Middle frontal gyrus (tissue), 1 donor: ENCODE results near the gene CANT1.
A peak's percentile ranks its signal among the peaks of the same experiment; 100 is the strongest.
"Not testable (repeated sequence)": the region's sequence is repeated elsewhere in the genome, so short reads cannot be mapped to it uniquely, and the experiment has no call there.

ENCODE experiments used
- DNase-seq: peaks from one replicate; pipeline ENCODE4 v3.0.0-alpha.2; 2015; ENCODE audit warnings: low spot score; ENCODE audit errors: extremely low spot score

The CANT1 gene

DNA sequence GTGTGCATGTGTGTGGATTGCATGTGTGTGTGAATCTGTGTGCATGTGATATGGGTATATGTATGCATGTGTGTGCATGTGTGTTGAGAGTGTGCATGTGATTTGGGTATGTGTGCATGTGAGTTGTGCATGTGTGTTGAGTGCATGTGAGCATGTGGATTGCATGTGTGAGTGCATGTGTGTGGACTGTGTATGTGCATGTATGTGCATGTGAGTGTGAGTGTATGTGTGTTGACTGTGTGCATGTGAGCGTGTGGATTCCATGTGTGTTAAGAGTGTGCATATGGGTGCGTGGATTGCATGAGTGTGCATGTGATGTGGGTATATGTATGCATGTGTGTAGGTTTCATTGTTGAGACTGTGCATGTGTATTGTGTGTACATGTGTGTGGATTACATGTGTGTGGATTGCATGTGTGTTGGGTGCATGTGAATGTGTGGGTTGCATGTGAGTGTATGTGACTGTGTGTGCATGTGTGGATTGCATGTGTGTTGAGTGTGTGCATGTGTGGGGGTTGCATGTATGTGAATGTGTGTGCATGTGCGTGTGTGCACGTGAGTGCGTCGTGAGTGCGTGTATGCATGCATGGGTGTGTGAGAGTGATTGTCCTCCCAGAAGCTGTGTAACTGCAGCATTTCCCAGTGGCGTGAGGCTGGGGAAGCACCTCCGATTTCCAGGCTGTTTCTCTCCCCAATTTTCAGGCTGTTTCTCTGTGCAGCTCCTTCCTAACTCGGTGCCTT, 33.8 kb upstream of the CANT1 start:
- DNase-seq, result no peak

DNA sequence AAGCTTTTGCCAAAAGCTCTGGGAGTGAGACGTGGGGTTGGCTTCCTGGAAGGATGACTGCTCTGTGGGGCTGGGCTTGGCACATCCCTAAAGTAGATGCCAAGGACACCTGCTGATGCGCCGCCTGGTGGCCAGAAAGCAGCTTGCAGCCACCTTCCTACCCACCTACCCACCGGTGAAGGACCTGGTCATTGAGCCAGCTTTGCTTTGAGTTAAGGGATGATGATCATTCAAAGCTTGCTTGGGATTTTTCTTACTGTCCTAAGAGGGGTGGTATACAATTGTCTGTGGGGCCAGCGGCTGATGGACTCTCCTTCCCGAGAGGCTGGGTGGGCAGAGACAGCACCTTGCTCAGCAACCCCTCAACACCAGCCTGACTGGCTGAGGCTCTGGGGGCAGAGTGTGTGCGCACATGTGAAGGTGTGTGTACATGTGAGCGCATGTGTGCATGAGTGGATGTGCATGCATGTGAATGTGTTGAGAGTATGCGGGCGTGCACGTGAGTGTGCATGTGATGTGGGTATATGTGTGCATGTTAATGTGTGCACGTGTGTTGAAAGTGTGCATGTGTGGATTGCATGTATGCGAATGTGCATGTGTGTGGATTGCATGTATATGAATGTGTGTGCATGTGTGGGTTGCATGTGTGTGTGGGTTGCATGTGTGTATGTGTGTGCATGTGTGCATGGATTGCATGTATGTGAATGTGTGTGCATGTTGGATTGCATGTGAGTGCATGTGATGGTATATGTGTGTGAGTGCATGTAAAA, 33.0 kb upstream of the CANT1 start:
- no peak for DNase-seq

DNA sequence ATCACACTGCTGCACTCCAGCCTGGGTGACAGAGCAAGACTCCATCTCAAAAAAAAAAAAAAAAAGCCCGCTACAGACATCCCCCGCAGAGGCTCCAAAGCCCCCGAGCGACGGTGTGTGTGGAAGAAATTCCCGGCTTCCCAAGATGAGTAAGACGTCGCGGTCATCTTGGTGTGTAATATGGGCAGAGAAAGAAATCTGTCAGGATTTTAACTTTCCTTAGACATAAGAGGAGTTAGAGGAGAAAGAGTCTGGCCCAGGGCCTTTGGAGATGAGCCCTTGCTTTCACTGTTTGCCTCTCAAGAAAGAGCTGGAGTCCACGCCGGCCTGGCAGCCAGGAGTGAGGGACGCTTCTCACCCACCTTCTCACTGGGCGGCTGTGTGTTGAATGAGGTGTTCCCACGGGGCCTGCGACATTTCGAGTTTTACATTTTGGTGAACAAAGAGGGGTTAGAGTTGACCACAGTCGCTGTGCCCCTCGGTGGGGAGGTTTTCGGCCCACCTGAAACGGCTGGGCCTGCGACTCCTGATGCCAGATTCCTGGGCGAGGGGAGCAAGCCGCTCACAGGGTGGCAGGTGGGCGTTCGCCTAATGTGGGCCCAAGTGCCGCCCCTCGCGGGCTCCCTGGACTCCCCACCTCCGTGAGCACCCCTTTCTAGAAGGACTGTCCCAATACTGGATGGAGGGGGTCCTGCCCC, 32.3 kb upstream of the CANT1 start:
- no peak for DNase-seq

DNA sequence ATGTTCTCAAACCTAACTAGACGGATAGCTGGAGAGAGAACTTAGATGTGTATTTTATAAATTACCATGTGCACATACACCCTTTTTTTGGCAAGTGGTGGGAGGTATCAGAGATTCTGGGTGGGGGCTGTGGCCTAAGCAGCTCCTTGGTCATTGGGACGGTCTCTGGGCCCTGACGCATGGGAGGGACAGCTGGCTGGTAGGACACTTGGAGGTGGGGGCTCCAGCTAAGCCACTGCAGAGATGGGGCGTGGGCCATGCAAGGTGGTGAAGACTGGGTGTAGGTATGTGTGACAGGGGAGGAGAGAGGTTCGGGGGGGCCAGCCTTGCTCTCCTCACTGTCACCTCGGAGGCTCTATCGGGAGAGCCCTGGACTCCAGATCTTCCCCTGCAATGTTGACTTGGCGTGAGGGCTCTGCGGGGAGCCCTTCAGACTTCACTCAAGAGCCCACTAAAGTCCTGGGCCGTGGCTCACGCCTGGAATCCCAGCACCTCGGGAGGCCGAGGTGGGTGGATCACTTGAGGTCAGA, 31.5 kb upstream of the CANT1 start:
- no peak for DNase-seq

DNA sequence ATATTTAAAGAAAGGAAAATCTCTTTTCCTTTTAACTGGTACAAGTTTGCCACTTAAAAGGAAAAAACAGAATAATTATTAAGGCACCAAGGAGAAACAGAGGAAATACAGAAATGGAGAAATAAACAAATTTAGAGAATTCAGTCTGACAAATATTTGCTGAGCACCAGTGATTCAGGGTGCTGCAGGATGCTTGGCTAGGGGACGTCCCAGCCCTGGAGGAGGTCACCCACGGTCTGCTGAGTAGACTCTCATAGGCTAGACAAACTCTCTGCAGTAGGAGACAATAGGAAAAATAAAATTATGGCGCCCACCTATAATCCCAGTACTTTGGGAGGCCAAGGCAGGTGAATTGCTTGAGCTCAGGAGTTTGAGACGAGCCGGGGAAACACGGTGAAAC, 30.3 kb upstream of the CANT1 start:
- DNase-seq, result no peak

DNA sequence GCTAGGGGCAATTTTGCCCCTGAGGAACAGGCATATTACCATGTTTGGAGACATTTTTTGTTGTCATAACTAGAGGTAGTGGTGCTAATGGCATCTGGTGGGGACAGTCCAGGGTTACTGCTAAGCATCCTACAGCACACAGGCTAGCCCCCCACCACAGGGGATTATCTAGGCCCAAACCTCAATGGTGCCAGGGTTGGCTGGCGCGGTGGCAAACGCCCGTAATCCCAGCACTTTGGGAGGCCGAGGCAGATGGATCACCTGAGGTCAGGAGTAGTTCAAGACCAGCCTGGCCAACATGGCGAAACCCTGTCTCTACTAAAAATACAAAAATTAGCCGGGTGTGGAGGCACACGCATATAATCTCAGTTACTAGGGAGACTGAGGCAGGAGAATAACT, 29.6 kb upstream of the CANT1 start:
- DNase-seq, result no peak

DNA sequence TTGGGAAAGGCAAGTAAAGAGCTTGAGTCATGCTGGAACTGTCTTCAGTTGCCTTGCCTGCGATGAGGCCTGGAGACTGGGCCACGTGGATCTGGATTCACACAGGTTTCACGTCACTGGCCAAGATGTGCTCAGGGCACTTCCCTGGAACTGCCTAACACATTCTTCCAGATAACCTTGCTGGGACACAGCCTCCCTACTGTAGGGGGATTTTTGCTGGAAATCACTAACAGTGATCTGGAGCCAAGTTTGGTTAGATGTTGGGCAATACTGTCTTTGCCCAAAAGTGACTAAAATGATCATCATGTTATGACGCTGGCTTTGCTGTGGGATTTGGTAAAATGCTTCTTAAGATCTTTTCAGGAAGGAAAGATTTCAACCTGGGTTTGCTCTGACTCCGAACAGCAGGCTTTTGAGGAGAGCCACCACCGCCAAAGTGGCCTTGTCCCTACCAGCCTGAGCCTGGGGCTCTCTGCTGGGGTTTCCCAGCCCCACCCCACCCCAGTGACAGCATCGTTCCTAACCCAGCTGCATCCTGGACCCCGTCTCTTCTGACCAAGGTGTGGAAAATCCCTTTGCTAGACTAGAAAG, 29.1 kb upstream of the CANT1 start:
- DNase-seq, result no peak

DNA sequence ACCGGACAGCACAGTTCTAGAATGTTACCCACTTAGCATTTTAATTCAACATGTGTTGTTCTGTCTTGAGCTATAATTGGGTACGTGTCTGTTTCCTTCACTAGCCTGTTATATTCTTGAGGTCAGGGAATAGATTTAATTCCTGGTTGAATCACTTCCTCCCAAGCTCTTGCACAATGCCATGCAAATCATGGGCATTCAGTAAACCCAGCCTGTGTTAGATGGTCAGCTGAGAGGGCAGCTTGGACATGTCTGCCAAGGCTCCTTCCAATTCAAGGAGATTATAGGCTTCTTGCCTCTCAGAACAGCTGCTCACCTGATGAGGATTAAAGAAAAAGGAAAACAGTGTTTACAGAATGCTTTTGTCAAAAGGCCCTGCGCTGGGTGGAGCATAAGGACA, 27.0 kb upstream of the CANT1 start:
- no peak for DNase-seq

DNA sequence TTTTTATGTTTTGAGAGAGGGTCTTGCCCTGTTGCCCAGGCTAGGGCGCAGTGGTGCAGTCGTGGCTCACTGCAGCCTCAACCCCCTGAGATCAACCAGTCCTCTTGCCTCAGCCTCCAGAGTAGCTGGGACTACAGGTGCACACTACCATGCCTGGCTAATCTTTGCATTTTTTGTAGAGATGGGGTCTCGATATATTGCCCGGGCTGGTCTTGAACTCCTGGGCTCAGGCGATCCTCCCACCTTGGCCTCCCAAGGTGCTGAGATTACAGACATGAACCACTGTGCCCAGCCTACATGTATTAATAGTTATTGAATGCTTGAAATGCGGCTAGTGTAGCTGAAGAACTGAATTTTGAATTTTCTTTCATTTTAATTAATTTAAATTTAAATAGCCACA, 26.6 kb upstream of the CANT1 start:
- no peak for DNase-seq

DNA sequence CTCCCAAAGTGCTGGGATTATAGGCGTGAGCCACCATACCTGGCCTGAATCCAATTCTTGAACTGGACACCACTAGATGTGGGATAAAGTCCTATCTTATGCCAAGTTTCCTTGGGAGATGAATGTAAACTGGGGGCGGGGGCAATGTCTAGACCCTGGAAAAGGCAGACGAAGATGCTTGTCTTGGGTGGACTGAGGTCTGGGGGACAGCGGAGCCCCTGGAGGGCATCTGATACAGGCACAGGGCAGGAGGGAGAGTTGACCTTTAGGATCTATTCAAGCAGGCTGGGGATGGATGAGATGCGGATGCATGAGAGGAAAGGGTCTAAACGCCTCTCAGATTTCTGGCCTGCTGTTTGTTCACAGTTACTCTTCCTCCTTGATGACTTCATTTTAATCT, 26.1 kb upstream of the CANT1 start:
- no peak for DNase-seq

DNA sequence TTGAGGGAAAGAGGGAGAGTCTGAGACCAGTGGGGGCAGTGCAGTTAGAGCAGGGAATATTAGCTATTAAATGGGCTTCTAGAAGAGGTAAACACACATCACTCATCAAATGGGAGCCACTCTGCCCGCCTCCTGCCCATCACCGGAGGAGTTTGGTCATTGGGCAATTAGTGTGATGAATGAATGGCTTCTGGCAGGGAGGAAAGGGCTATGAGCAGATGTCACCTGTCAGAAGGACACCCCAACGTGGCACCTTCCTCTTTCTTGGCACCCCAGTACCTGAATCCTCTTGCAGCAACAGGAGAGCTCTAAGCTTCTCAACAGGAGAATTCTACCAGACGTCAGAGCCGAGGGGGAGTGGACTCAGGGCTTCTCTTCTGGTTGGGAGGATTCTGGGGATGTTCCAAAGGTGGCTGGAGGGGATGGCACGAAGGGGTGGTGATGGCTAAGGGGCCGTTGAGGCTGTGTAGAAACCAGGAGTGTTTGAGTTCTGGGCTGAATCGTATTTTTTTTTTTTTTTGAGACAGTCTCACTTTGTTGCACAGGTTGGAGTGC, 25.4 kb upstream of the CANT1 start:
- DNase-seq, result no peak

DNA sequence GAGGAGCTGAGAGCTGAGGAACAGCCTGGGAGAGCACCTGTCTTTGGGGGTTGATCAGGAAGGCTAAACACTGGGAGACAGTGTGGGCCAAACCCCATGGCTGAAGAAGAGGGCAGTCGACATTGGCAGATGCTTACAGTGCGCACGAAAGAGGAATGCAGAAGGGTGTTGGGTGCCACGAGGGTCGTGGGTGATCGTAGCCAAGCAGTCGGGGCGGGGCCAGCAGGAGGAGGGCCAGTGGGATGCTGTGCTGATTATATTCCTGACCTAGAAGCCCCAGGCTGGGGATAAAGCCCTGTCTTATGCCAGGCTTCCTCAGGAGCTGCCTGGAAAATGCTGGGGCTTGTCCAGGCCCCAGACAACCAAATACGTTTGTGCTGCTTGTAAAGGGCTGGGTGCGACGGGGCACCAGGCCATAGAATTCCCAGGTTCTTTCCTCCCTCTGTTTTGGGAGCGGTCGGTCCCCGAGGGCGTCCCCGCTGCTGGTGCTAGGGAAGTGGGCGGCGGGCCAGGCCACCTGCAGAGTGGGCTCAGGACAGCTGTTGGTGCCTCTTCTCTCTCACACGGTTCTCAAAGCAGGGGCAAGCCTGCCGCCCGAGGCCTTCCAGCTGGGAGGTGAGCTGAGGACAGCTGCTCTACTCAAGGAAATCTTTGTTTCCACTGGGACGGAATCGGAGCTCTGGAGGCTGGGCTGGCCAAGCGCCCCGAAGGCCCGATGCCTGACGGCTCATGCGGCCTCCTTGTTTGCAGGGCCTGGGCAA, 24.4 kb upstream of the CANT1 start:
- DNase-seq, result peak; percentile 37

DNA sequence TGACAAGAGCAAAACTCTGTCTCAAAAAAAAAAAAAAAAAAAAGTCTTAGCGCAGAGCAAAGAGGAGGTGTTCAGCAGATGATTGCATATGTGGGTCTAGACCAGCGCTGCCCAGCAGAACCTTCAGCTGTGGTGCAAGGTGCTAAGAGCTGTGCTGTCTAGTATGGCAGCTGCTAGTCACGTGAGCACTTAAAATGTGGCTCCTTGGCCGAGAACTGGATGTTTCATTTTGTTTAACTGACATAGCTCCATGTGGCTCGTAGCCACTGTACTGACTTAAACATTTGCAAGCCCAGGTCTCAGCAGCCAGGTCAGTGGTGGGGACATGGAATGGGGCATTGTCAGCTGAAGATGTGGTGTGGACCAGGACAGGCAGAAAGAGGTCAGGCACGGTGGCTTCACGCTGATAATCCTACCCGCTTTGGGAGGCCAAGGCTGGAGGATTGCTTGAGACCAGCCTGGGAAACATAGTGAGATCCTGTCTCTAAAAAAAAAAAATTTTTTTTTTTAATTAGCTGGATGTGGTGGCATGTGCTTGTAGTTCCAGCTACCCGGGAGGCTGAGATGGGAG, 23.6 kb upstream of the CANT1 start:
- no peak for DNase-seq

DNA sequence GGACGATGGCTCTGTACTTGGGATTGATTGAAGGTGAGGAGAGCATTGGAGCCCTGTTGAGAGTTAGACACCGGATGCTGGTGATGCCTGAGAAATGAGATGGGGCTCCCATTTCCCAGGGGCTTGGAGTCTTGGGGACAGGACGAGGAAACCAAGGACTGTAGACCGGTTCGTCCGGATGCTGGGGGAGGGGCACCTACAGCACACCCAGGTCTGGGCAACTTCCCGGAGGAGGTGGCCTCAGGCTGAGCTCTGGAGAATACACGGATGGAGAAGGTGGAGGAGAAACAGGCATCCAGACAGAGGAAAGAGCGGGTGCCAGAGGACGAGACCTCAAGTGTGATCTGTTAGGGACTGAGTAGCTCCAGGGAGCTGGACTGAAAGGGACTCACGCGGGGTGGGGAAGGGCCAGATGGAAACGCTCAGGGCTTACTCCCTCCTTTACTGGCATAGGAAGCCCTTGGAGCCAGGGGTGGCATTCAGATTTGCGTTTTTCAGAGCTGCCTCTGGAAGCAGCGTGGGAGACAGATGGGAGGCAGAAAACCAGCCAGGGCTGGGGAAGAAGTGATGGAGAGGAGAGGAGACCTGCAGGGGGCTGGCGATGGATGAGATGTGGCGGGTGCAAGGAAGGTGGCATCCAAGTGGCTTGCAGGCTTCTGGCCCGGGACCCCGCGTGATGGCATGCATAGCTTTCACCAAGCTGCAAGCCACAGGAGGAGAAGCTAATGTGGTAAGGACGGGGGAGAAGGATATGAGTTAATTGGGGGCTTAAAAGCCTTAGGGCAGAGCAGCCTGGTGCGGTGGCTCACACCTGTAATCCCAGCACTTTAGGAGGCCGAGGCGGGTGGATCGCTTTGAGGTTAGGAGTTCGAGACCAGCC, 22.7 kb upstream of the CANT1 start:
- no peak for DNase-seq

DNA sequence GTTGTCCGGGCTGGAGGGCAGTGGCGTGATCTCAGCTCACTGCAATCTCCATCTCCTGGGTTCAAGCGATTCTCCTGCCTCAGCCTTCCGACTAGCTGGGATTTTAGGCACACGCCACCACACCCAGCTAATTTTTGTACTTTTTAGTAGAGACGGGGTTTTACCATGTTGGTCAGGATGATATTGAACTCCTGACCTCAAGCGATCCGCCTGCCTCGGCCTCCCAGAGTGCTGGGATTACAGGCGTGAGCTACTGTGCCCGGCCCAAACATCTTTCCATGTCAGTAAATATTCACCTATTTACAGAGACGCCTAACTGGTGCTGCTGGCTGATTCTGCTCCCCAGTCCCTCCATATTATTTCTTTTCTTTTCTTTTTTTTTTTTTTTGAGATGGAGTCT, 21.1 kb upstream of the CANT1 start:
- not testable (repeated sequence) for DNase-seq

DNA sequence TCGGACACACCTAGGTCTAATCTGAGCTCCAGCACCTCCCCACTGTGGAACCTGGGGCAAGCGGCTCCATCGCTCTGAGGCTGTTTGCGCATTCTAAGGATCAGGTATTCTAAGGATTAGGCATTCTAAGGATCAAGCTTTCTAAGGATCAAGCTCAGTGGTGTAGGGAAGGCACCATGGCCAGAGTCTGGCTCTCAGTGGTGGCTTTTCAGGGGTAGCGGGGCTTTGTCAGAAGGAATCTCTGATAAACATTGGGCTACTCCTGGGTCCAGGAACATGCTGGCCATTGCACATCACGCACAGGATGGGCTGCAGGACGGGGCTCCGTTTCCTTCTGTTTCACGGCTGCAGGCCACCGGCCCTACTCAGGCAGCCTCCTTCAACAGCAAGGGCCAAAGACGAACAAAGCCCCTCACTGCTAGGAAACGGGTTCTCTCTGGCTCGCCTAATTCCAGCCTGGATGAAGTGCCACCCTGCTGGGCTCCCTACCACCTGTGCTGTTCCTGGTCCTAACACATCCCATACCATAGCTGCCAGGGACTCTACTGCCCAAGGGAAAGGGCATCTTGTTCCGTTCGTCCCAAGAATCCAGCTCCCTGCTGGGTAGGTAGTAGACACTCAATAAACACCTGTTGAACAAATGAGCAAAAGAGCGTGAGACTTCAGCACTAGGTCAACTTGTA, 19.9 kb upstream of the CANT1 start:
- DNase-seq, result no peak

DNA sequence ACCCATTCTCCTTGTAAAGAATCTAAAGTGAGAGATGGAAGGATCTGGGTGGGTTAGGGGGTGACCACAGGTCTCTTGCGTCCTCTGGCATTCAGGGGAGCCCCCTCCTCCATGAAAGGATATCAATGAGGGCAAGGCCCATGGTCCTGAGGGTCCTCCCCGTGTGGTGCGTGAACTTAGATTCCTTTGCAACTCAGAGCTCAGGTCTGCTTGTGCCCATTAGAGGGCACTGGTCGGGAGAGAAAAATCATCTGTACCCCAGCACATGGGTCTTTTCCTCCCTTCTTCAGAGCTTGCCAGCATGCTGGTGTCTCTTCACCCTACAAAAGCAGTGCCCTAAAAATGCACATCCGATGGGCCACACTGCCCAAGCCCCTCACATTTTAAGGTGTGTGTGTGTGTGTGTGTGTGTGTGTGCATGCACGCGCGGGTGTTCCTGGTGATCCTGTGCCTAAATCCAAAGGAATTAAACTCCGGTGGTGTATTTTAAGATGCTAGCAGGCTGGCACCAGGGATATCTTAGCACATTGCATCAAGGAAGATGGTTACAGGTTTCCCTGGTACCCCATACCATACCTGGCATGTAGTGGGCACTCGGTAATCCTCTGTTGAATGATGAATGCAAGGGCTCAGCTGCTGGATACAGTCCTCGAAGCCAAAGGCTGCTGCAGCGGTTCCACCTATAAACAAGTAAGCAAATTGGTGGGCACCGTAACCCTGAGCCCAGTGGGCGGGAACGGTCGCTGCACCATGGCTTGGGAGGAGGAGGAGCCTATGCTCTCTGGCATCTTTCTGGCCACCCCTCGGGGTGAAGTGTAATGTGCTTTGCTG, 19.1 kb upstream of the CANT1 start:
- DNase-seq, result no peak

DNA sequence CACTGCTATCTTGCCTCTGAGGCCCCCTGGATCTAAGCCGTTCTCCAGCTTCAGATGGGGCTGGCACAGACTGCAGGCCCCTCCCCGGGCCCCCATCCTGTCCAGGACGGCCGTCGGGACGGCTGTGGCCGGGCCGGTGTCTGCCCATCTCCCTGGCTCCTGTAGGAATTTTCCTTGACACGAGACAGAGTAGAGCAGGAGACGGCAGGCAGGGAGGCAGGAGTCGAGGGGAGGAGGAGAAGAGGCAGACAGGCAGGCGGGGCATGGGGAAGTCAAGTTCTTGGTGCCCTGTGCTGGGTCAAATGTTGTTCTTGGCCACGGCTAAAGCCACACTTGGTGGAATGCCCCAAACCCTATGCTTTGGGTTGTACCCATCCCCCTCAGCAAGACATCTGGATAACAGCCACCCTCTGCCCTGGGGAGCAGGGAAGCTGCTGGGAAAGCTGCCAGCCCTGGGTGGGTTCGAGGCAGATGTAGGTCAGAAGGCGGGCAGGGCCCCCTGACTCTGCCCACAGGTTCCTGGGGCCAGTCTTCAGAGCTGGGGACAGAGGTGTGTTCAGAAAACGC, 18.4 kb upstream of the CANT1 start:
- no peak for DNase-seq
